Immature natural killer cell (primary cell): Measurements from ENCODE around the gene PPM1N. TPM values are rescaled to one million over a fixed set of nuclear protein-coding genes. Genes with fewer than 3 reads are reported as not detected.

ENCODE experiments used
- DNase-seq, 3 donors: peaks; one replicate each; pipeline ENCODE4 v3.0.0; 2022; ENCODE audit warnings: mixed read lengths in 1 of 3
- H3K27ac Mint-ChIP-seq, 6 donors: one replicate each; pipeline ENCODE4 v1.8.0; 2020; ENCODE audit warnings: mixed read lengths in 6 of 6, mild to moderate bottlenecking in 5 of 6, inconsistent platforms in 4 of 6, moderate library complexity in 3 of 6
- H3K27me3 Mint-ChIP-seq, 3 donors: one replicate each; pipeline ENCODE4 v1.8.0; 2020 to 2021; ENCODE audit warnings: low read depth in 3 of 3, mild to moderate bottlenecking in 3 of 3, mixed read lengths in 3 of 3, moderate library complexity in 3 of 3, inconsistent platforms in 1 of 3
- H3K36me3 Mint-ChIP-seq, 3 donors: one replicate each; pipeline ENCODE4 v1.8.0; 2020; ENCODE audit warnings: mixed read lengths in 3 of 3, inconsistent platforms in 2 of 3, mild to moderate bottlenecking in 2 of 3
- H3K4me1 Mint-ChIP-seq, 2 donors: one replicate each; pipeline ENCODE4 v1.8.0; 2020; ENCODE audit warnings: inconsistent platforms in 2 of 2, mild to moderate bottlenecking in 2 of 2, mixed read lengths in 2 of 2, moderate library complexity in 1 of 2
- H3K4me3 Mint-ChIP-seq, 5 donors: one replicate each; pipeline ENCODE4 v1.8.0; 2020; ENCODE audit warnings: mild to moderate bottlenecking in 5 of 5, mixed read lengths in 5 of 5, inconsistent platforms in 3 of 5, moderate library complexity in 3 of 5
- H3K9me3 Mint-ChIP-seq, 6 donors: one replicate each; pipeline ENCODE4 v1.8.0; 2020; ENCODE audit warnings: mild to moderate bottlenecking in 6 of 6, mixed read lengths in 6 of 6, inconsistent platforms in 4 of 6, moderate library complexity in 3 of 6
- polyA plus RNA-seq, 3 donors: library from polyadenylated mRNA; unstranded; fragments of 300-500 nt; fragmentation: Illumina TruSeq; gene quantifications; one replicate each; pipeline ENCODE4 v1.2.3, GENCODE V29; 2021

PPM1N gene, protein sequence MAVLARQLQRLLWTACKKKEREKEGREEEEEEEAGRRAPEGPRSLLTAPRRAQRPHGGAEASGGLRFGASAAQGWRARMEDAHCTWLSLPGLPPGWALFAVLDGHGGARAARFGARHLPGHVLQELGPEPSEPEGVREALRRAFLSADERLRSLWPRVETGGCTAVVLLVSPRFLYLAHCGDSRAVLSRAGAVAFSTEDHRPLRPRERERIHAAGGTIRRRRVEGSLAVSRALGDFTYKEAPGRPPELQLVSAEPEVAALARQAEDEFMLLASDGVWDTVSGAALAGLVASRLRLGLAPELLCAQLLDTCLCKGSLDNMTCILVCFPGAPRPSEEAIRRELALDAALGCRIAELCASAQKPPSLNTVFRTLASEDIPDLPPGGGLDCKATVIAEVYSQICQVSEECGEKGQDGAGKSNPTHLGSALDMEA
- 1 to 10 TPM; 3.9 to 5.7 (median 4.0) TPM for polyA plus RNA-seq

DNA sequence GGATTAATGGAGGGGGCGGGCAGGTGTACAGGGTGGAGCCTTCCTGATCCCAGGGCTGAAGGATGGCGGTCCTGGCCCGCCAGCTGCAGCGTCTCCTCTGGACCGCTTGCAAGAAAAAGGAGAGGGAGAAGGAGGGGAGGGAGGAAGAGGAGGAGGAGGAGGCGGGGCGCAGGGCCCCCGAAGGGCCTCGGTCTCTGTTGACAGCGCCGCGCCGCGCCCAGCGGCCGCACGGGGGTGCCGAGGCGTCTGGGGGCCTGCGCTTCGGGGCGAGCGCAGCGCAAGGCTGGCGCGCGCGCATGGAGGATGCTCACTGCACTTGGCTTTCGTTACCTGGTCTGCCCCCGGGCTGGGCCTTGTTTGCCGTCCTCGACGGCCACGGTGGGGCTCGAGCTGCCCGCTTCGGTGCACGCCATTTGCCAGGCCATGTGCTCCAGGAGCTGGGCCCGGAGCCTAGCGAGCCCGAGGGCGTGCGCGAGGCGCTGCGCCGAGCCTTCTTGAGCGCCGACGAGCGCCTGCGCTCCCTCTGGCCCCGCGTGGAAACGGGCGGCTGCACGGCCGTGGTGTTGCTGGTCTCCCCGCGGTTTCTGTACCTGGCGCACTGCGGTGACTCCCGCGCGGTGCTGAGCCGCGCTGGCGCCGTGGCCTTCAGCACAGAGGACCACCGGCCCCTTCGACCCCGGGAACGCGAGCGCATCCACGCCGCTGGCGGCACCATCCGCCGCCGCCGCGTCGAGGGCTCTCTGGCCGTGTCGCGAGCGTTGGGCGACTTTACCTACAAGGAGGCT lies at the start of gene PPM1N:
Gene PPM1N (plus strand): TSS at position 33 of the 785 bp plus-strand sequence. CDS start 30 bp downstream, at position 63.
- Mint-ChIP-seq H3K4me1 (peaks cover 37 to 40% of the 10 kb centered on the region in 2 donors), H3K27ac (peak within 1 kb of the TSS; percentile 12 to 92 (median 74)), H3K4me3 (peak within 1 kb of the TSS; percentile 83 to 97 (median 86)), H3K36me3 (peaks cover 0 to 11% (median 8%) of the 10 kb centered on the region in 3 donors), H3K9me3 (no peaks in the 10 kb centered on the region), H3K27me3 (peaks cover 9 to 12% (median 12%) of the 10 kb centered on the region in 3 donors)
- peak; percentile 53 to 62 (median 54) for DNase-seq

DNA sequence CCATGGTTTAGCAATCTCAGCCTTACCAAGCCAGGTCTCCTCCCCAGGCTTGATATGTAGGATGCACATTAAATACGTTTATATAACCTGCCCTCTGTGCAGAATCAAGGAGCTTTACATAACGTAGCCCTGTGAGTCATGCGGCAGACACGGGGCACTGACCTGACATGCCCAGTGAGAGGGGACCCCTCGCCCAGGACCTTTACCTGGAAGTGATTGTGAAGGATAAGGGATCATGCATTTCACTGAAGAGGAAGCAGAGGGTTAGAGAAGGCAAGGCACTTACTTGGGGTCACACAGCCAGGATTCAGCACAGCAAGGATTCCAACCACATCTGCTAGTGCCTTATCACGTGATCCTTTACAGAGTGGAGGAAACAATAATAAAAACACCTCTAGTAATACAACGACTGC lies 49.4 kb upstream of the PPM1N start:
- peak overlapping the region; percentile 99 to 100 (median 100) for H3K27ac Mint-ChIP-seq
- H3K27me3 Mint-ChIP-seq: peaks cover 32 to 44% (median 34%) of the 10 kb centered on the region in 3 donors
- peak; percentile 38 to 48 (median 40) for DNase-seq
- H3K36me3 Mint-ChIP-seq: peaks cover 4 to 10% (median 7%) of the 10 kb centered on the region in 3 donors
- peaks cover 73 to 80% of the 10 kb centered on the region in 2 donors for H3K4me1 Mint-ChIP-seq
- peak overlapping the region; percentile 93 to 98 (median 96) for H3K4me3 Mint-ChIP-seq
- H3K9me3 Mint-ChIP-seq: peaks cover 0 to 2% (median 0%) of the 10 kb centered on the region in 6 donors

DNA sequence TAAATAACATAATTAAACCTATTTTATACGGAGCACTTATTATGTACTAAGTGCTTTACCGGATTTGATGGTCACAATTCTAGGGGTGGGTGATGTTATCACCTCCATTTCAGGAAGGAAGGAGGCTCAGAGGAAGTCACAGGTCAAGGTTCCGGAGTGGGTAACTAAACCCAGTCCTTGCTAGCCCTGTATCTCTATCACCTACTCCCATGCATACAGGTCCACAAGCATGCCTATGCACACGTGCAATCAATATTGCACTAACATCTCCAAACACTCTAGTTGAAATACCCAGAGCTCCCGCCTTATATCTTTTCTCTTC lies 48.3 kb upstream of the PPM1N start:
- Mint-ChIP-seq H3K36me3 (peaks cover 4 to 10% (median 7%) of the 10 kb centered on the region in 3 donors), H3K27ac (peak overlapping the region; percentile 99 to 100 (median 100)), H3K4me1 (peaks cover 71 to 73% of the 10 kb centered on the region in 2 donors), H3K9me3 (peaks cover 0 to 2% (median 0%) of the 10 kb centered on the region in 6 donors), H3K27me3 (peaks cover 32 to 43% (median 35%) of the 10 kb centered on the region in 3 donors), H3K4me3 (peak overlapping the region; percentile 93 to 98 (median 96))
- peak; percentile 81 to 86 (median 85) for DNase-seq

DNA sequence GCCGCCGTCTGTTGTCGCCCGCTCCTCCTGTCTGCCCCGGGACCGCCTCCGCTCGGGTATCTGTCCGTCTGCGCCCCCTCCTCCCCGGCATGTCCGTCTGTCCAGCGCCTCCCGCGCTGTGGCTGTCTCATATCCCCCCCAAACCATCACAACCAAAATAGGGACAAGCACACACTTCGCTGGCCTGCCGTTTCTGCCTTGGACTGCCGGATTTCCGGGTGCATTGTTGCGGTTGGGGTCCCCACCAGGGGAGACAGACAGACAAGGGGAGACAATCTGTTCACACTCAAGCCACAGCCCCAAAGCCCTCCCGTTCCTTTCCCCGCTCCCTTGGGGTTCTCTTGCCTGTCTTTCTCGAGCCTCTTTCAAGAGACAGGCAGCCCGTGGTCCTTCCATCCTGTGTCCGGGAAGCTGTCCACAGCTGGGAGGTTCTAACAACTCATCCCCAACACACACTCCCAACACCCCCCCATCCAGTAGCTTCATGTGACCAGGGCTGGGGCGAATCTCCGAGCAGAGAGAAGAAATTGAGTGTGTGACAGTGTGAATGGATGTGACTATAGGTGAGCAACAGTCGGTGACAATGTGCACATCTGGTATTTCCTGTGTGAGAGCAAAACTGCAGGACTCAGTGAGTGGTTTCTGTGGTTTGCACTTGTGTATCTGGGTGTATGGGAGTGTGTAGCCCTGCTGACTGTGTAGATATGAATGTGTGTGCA lies 47.0 kb upstream of the PPM1N start:
- peaks cover 0 to 2% (median 0%) of the 10 kb centered on the region in 6 donors for H3K9me3 Mint-ChIP-seq
- peaks cover 39 to 50% (median 42%) of the 10 kb centered on the region in 3 donors for H3K27me3 Mint-ChIP-seq
- peak overlapping the region; percentile 85 to 96 (median 91) for H3K4me3 Mint-ChIP-seq
- H3K4me1 Mint-ChIP-seq: peaks cover 71 to 73% of the 10 kb centered on the region in 2 donors
- H3K27ac Mint-ChIP-seq: peak overlapping the region; percentile 98 to 100 (median 100)
- peaks cover 3 to 7% (median 4%) of the 10 kb centered on the region in 3 donors for H3K36me3 Mint-ChIP-seq
- peak; percentile 83 to 84 (median 84) for DNase-seq

DNA sequence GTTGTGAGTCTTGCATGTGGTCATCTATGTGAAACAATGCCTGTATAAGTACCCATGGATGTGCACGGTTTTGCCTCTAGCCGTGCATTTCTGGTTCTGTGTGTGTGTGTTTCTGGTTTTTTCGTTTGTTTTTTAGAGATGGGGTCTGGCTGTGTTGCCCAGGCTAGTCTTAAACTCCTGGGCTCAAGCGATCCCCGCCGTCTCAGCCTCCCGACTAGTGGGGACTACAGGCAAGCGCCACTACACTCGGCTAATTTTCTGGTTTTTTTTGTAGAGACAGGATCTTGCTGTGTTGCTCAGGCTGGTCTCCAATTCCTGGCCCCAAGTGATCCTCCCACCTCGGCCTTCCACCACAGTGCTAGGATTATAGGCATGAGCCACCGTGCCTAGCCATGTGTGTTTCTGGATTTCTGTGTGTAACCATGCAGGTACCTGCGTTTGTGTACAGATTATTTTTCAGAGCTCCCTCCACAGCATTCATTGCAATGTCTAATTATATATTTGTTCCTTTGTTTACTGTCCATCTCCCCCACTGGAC lies 46.3 kb upstream of the PPM1N start:
- no peak for DNase-seq
- Mint-ChIP-seq H3K27ac (peak overlapping the region; percentile 98 to 100 (median 100)), H3K27me3 (peaks cover 40 to 53% (median 46%) of the 10 kb centered on the region in 3 donors), H3K4me1 (peaks cover 73 to 74% of the 10 kb centered on the region in 2 donors), H3K36me3 (peaks cover 0 to 7% (median 4%) of the 10 kb centered on the region in 3 donors), H3K9me3 (peaks cover 0 to 2% (median 0%) of the 10 kb centered on the region in 6 donors), H3K4me3 (peak overlapping the region; percentile 85 to 96 (median 91))

DNA sequence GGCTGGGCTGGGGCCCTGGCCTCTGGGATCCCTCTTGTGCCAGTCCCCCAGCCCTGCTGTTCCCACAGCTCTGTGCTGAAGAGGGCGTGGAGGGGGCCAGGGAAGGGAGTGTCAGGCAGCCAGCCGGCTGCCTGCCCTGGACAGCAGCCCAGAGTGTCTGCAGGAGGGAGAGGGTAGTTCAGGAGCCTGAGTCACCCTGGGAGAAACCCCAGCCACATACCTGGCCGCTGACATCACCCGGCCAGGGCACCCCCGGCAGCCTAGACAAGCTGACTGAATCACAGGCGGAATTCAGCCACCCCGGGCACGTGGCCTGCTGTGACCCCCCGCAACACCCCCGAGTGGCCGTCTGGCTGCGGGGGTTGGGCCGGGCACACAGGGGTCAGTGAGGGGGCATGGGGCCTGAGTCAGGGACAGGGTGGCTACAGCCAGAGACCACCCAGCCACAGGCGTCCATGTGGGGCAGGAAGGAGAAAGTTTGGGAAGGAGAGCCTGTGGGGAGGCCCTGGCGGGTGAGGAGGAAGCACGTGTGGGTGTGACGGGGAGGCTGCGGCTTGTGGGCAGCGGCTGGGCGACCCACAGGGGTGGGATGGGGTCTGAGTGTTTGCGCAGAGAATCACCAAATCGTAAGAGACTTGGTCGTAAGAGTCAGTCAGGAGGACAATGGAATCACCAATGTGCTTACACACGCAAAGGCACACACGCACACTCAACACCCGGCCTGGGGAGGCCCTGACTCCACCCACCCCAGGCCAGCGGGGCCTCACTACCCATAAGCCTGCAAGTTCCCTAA lies 42.3 kb upstream of the PPM1N start:
- Mint-ChIP-seq H3K9me3 (peaks cover 0 to 2% (median 0%) of the 10 kb centered on the region in 6 donors), H3K4me3 (peak overlapping the region; percentile 78 to 80 (median 80)), H3K4me1 (peaks cover 46 to 50% of the 10 kb centered on the region in 2 donors), H3K36me3 (no peaks in the 10 kb centered on the region), H3K27me3 (peaks cover 28 to 36% (median 32%) of the 10 kb centered on the region in 3 donors), H3K27ac (peak overlapping the region; percentile 78 to 98 (median 96))
- peak; percentile 89 to 96 (median 92) for DNase-seq

DNA sequence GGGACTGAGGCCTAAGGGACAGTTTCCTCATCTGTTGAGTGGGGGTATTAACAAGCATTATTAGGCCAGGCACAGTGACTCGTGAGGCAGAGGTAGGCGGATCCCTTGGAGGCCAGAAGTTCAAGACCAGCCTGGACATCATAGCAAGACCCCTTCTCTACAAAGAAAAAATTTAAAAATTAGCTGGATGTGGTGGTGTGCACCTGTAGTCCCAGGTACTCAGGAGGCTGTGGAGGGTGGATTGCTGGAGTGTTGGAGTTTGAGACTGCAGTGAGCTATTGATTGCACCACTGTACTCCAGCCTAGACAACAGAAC lies 41.8 kb upstream of the PPM1N start:
- no peak for DNase-seq
- Mint-ChIP-seq H3K36me3 (no peaks in the 10 kb centered on the region), H3K4me3 (peak overlapping the region; percentile 78 to 80 (median 80)), H3K27me3 (peaks cover 23 to 30% (median 26%) of the 10 kb centered on the region in 3 donors), H3K4me1 (peaks cover 41 to 45% of the 10 kb centered on the region in 2 donors), H3K27ac (peak overlapping the region; percentile 78 to 98 (median 96)), H3K9me3 (peaks cover 0 to 2% (median 0%) of the 10 kb centered on the region in 6 donors)

DNA sequence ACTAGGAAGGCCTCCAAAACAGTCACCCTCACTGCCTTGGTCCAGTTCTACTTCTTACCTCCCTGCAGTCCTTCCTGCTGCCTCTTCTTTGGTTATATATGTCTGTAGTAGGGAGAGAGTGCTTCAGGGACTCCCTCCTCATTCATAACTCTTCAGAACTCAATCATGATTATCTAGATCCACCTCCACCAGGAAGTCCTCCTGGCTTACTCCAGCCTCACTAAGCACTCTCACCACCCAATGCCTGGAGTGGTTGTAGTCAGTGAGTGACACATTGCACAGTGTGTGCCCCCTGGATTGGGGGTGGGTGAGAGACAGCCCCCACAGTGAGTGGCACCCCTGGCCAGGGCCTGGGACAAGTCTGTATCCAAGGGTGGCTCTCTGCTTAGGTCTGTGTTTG lies 40.5 kb upstream of the PPM1N start:
- peak overlapping the region in 5 of 6 donors; percentile 57 to 87 (median 81) for H3K27ac Mint-ChIP-seq
- peaks cover 31 to 34% of the 10 kb centered on the region in 2 donors for H3K4me1 Mint-ChIP-seq
- DNase-seq: no peak
- H3K36me3 Mint-ChIP-seq: no peaks in the 10 kb centered on the region
- peak overlapping the region in 3 of 5 donors; percentile 4 to 58 (median 20) for H3K4me3 Mint-ChIP-seq
- H3K9me3 Mint-ChIP-seq: peaks cover 0 to 2% (median 0%) of the 10 kb centered on the region in 6 donors
- H3K27me3 Mint-ChIP-seq: peaks cover 15 to 23% (median 20%) of the 10 kb centered on the region in 3 donors

DNA sequence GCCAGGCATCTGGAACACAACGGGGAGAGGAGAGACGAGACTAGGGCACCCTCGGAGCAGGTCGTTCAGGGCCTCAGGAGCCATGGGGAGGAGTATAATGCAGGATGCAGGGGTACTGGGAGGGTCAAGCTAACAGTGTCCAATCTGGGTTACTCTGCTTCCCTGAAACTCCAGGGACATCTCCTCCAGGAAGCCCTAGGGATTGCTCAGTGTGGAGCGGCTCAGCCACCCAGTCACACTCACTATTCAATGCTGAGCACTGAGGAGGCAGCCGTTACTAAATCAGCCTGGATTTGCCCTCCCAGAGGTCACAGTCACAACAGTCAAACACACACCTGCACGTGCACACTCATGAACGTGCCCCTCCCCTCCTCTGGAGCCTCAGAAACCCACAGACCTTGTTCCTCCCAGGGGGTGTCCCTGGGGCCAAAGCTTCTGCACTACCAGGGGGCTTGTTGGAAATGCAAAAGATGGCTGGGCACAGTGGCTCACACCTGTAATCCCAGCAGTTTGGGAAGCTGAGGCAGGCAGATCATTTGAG lies 37.4 kb upstream of the PPM1N start:
- no peak for DNase-seq
- Mint-ChIP-seq H3K27ac (no peak overlapping the region), H3K9me3 (peaks cover 0 to 2% (median 0%) of the 10 kb centered on the region in 6 donors), H3K4me3 (no peak overlapping the region), H3K36me3 (no peaks in the 10 kb centered on the region), H3K27me3 (peaks cover 7 to 16% (median 12%) of the 10 kb centered on the region in 3 donors), H3K4me1 (peaks cover 15 to 16% of the 10 kb centered on the region in 2 donors)

DNA sequence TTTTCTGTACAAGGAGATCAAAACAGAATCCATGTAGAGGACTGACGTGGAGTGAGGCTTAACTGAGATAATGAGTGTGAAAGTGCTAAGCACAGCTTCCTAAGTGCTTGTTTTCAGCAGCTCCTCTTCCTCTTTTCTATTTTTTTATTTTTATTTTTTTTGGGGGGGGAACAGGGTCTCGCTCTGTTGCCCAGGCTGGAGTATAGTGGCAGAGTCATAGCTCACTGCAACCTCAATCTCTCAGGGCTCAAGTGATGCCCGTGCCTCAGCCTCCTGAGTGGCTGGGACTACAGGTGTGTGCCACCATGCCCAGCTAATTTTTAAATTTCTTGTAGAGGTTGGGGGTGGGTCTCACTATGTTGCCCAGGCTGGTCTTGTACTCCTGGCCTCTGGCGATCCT lies 36.1 kb upstream of the PPM1N start:
- H3K4me1 Mint-ChIP-seq: peaks cover 9 to 11% of the 10 kb centered on the region in 2 donors
- peaks cover 4 to 11% (median 7%) of the 10 kb centered on the region in 3 donors for H3K27me3 Mint-ChIP-seq
- no peak overlapping the region for H3K27ac Mint-ChIP-seq
- H3K36me3 Mint-ChIP-seq: no peaks in the 10 kb centered on the region
- H3K4me3 Mint-ChIP-seq: no peak overlapping the region
- no peak for DNase-seq
- no peaks in the 10 kb centered on the region for H3K9me3 Mint-ChIP-seq

DNA sequence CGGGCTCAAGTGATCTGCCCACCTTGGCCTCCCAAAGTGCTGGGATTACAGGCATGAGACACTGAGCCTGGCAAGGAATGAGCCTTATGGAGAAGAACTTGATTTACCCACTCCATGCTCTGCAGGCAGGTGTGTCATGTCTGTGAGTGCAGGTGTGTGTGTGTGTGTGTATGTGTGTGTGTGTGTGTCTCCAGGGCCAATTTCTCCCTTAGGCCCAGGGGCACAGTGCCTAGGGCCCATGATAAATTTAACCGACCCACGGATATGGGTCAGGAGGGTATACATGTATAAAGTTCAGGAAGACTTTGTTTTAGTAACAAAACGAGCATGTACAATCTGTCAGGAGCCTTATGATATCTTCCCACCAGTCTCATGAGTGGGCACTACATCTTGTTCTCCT lies 35.0 kb upstream of the PPM1N start:
- H3K4me1 Mint-ChIP-seq: peaks cover 9 to 12% of the 10 kb centered on the region in 2 donors

DNA sequence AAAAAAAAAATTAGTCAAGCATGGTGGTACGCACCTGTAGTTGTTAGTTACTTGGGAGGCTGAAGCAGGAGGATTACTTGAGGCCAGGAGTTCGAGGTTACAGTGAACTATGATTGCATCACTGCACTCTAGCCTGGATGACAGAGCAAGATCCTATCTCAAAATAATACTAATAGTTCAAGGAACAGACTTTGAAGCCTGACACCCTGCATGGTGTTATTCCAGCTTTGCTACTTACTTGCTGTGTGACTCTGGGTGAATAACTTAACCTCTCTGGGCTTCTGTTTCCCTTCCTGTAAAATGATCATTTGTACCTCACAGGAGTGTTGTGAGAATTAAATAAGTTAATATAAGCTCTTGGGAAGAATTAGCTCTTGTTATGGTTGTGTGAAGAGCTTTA lies 34.0 kb upstream of the PPM1N start:
- no peaks in the 10 kb centered on the region for H3K36me3 Mint-ChIP-seq
- H3K27ac Mint-ChIP-seq: peak overlapping the region in 3 of 6 donors; percentile 31 to 99 (median 53)

More for the DNA sequence above, 35.0 kb upstream of the PPM1N start:
- H3K27ac Mint-ChIP-seq: no peak overlapping the region
- DNase-seq: no peak
- no peaks in the 10 kb centered on the region for H3K36me3 Mint-ChIP-seq
- H3K9me3 Mint-ChIP-seq: no peaks in the 10 kb centered on the region
- no peak overlapping the region for H3K4me3 Mint-ChIP-seq
- peaks cover 13 to 18% (median 14%) of the 10 kb centered on the region in 3 donors for H3K27me3 Mint-ChIP-seq

More for the DNA sequence above, 34.0 kb upstream of the PPM1N start:
- H3K4me3 Mint-ChIP-seq: no peak overlapping the region
- no peaks in the 10 kb centered on the region for H3K9me3 Mint-ChIP-seq
- DNase-seq: no peak
- H3K4me1 Mint-ChIP-seq: peaks cover 13 to 17% of the 10 kb centered on the region in 2 donors
- peaks cover 23 to 28% (median 23%) of the 10 kb centered on the region in 3 donors for H3K27me3 Mint-ChIP-seq
